Panc1 (cell line): ENCODE results near the gene PAX5. TPM values are rescaled to one million over a fixed set of nuclear protein-coding genes. Genes with fewer than 3 reads are reported as not detected.

Experiments used
- ATAC-seq: fragments of 200-7000 bp; cut with Tn5 transposase; 2 replicates; pipeline ENCODE4 v1.9.1; 2020; ENCODE audit warnings: mild to moderate bottlenecking, moderate library complexity
- BruUV-seq: library from RNA; stranded (reverse); fragments of 400-500 nt; replicated peaks from 2 replicates; lab custom pipeline; 2021; lab: Mats Ljungman, UMichigan
- CTCF ChIA-PET: fragments of 300-600 bp; sonication (Branson Sonifier 250); formaldehyde crosslinking; loops from one replicate; lab custom pipeline; 2022; ENCODE audit warnings: antibody characterized with exemption; lab: Charles Lee
- POLR2A ChIA-PET: fragments of 300-600 bp; sonication (Branson Sonifier 250); formaldehyde crosslinking; loops from one replicate; lab custom pipeline; 2022; ENCODE audit warnings: antibody characterized with exemption; lab: Charles Lee
- DNase-seq: peaks from one replicate; pipeline ENCODE4 v3.0.0-alpha.2; 2010; ENCODE audit warnings: low read depth, low spot score
- H3K27ac ChIP-seq: 2 replicates; pipeline ENCODE4 v1.5.1; 2011; ENCODE audit warnings: mild to moderate bottlenecking, low read length, inconsistent platforms
- H3K27me3 ChIP-seq: fragments of 200-500 bp; sonication (Bioruptor generic); 2 replicates; pipeline ENCODE4 v1.6.0; 2014; ENCODE audit warnings: low read length, inconsistent platforms; ENCODE audit not compliant: control insufficient read depth, insufficient read depth
- H3K36me3 ChIP-seq: fragments of 200-500 bp; sonication (Bioruptor generic); 2 replicates; pipeline ENCODE4 v1.5.1; 2014; ENCODE audit warnings: inconsistent platforms, mild to moderate bottlenecking, low read length, moderate library complexity; ENCODE audit not compliant: control insufficient read depth, insufficient read depth
- H3K4me1 ChIP-seq: 2 replicates; pipeline ENCODE4 v1.5.1; 2011; ENCODE audit warnings: inconsistent platforms, mild to moderate bottlenecking, low read length, moderate library complexity; ENCODE audit not compliant: control insufficient read depth, insufficient read depth
- H3K4me3 ChIP-seq, 2 experiments: 2 replicates each; pipeline ENCODE4 v1.5.1; 2011 to 2012; ENCODE audit warnings: low read depth in 2 of 2, low read length in 2 of 2, mild to moderate bottlenecking in 2 of 2, inconsistent platforms in 1 of 2, moderate library complexity in 1 of 2
- H3K9me3 ChIP-seq: fragments of 200-500 bp; sonication (Bioruptor generic); 2 replicates; pipeline ENCODE4 v1.5.1; 2014; ENCODE audit warnings: low read depth, mild to moderate bottlenecking, inconsistent platforms, low read length, moderate library complexity; ENCODE audit not compliant: control insufficient read depth, insufficient read depth
- CTCF ChIP-seq: fragments of 450-650 bp; IDR thresholded peaks from 2 replicates; pipeline ENCODE4 v1.5.1; 2017; ENCODE audit warnings: mild to moderate bottlenecking
- POLR2AphosphoS5 ChIP-seq: IDR thresholded peaks from 2 replicates; pipeline ENCODE4 v1.6.1; 2012; ENCODE audit warnings: mild to moderate bottlenecking, low read depth, low read length, moderate library complexity
- REST ChIP-seq, 2 experiments: IDR thresholded peaks; 2 replicates each; pipeline ENCODE4 v1.6.1; 2011 to 2012; ENCODE audit warnings: low read depth in 2 of 2, control low read depth in 1 of 2, low read length in 1 of 2, mild to moderate bottlenecking in 1 of 2, moderate library complexity in 1 of 2; ENCODE audit not compliant: insufficient read depth in 1 of 2
- SIN3A ChIP-seq: IDR thresholded peaks from 2 replicates; pipeline ENCODE4 v1.6.1; 2012; ENCODE audit warnings: low read depth, mild to moderate bottlenecking, low read length, moderate library complexity, borderline replicate concordance; ENCODE audit not compliant: insufficient read depth
- TCF7L2 ChIP-seq: IDR thresholded peaks from 2 replicates; pipeline ENCODE4 v1.6.1; 2011; ENCODE audit warnings: mild to moderate bottlenecking, low read depth, low read length, inconsistent platforms
- in situ Hi-C: cut with HindIII; loops from 2 replicates; pipeline ENCODE4 v1.10.0; 2016; ENCODE audit warnings: low sequenced_read_pairs, low pct_unique_long_range_greater_than_20kb
- intact Hi-C: fragments of 100-400 bp; cut with micrococcal nuclease; formaldehyde crosslinking; loops from one replicate; pipeline ENCODE4 v1.10.0; 2022; ENCODE audit not compliant: unreplicated experiment
- total RNA-seq: library from RNA; stranded (reverse); gene quantifications from one replicate; pipeline ENCODE4 v1.2.1, GENCODE V29; 2021; ENCODE audit not compliant: unreplicated experiment

Gene PAX5
- total RNA-seq, 1 experiment from 2014 or later: 0.39 TPM

GRCh38 chr9:36827593-36827992, 206.5 kb downstream of the PAX5 start:
- CTCF ChIA-PET: interaction anchor here (0.6 kb wide), 1 partner anchor 8 kb away, joined by 4 read pairs; no protein-coding TSS in a partner anchor
- in situ Hi-C loops: no loop called here
- peaks cover 9% of the 10 kb centered on the region; the same call in 1 of the 2 replicates for H3K27me3 ChIP-seq
- no peak overlapping the region for H3K4me3 ChIP-seq
- BruUV-seq: no TSS peak
- no peaks in the 10 kb centered on the region for H3K4me1 ChIP-seq
- no peak for TF ChIP-seq POLR2AphosphoS5
- no peak for TF ChIP-seq REST (IDR thresholded peaks at IDR 0.05; ENCODE audit: insufficient read depth in 1 of 2, low read depth in 2 of 2, low read length in 1 of 2)
- no peak for TF ChIP-seq TCF7L2
- TF ChIP-seq SIN3A: no peak
- TF ChIP-seq CTCF: no peak
- H3K27ac ChIP-seq: no peak overlapping the region
- DNase-seq (no peak), ATAC-seq (no peak)
- H3K36me3 ChIP-seq: no peaks in the 10 kb centered on the region
- no peaks in the 10 kb centered on the region for H3K9me3 ChIP-seq
- intact Hi-C loops: no loop called here
- POLR2A ChIA-PET: interaction anchor here (0.6 kb wide), 1 partner anchor 25 kb away, joined by 4 read pairs; no protein-coding TSS in a partner anchor

DNA sequence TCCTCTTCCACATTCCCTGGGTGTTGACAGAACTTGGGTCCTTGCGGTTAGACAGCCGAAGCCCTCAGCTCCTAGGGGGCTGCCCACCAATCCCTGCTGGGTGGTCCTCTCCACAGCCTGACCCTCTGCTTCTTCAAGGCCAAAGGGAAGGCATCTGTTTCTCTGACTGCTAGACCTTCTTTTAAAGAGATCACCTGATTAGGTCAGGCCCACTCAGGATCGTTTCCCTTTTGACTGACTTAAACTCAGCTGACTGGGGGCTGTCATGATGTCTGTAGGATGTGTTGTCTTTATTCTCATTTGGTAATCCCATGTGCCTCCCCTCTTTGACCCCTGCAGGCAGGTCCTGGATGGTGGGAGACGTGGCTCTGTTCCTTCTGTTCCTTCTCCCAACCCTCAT, 207.5 kb downstream of the PAX5 start:
- in situ Hi-C loops (no loop called here), intact Hi-C loops (no loop called here)
- no TSS peak for BruUV-seq
- Histone ChIP-seq H3K4me1 (no peaks in the 10 kb centered on the region), H3K36me3 (no peaks in the 10 kb centered on the region), H3K4me3 (no peak overlapping the region), H3K27ac (no peak overlapping the region), H3K9me3 (no peaks in the 10 kb centered on the region), H3K27me3 (peaks cover 9% of the 10 kb centered on the region; the same call in 1 of the 2 replicates)
- ChIA-PET CTCF (no interaction called here), POLR2A (no interaction called here)
- no peak for TF ChIP-seq CTCF
- no peak for TF ChIP-seq POLR2AphosphoS5
- no peak for TF ChIP-seq REST (IDR thresholded peaks at IDR 0.05; ENCODE audit: insufficient read depth in 1 of 2, low read depth in 2 of 2, low read length in 1 of 2)
- no peak for TF ChIP-seq SIN3A
- no peak for TF ChIP-seq TCF7L2
- ATAC-seq (no peak), DNase-seq (no peak)
